ENCODE measurements around the gene TMEM184A.

TMEM184A gene

GRCh38 chr7:1555813-1556543 lies at the start of gene TMEM184A:
Gene TMEM184A, minus strand, starts transcription at chr7:1556205. Its CDS starts 721 bp downstream, at chr7:1555484.
- DNase-seq (ENCODE audit: low spot score) = no peak

- DNase-seq (ENCODE audit: low spot score) = no peak
Observed at GRCh38 chr7:1604383-1604782, 48.4 kb upstream of the TMEM184A start.

GRCh38 chr7:1603346-1604225 lies 47.6 kb upstream of the TMEM184A start:
- no peak for DNase-seq (ENCODE audit: low spot score)

DNA sequence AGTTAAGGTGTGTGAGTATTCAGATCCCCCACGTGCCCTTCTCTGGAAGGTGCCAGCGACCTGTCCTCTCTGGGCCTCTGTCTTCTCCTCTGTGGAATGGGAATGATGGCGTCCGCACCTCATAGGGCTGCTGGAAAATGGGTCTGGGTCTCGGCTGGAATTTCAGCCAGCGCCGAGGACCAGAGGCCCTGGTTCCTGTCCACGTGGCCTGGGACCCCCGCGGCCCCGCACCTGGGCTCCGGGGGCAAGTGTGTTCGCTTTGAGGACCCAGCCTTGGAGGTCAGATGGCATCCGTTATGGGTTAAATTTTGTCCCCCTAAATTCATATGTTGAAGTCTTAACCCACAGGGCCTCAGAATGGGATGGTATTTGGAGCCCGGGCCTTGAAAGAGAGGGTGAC lies 46.4 kb upstream of the TMEM184A start:
- no peak for DNase-seq (ENCODE audit: low spot score)

DNA sequence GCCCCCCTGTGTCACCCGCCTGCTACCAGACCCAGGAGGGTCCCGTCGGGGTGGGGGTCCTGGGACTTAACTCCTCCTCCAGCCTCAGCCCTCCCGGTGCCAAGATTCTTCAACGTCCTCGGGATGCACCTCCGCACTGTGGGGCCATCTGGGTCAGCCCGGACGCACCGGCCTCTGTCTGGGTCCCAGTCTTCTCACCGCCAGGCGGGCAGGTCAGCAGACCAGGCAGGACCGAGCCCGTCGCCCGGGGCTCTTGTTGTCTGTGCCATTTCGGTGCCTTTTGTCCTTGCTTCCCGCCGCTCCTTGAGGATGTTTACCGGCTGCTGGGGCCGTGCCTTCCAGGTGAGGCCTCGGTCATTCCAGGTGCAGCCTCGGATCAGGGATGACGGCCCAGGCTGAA lies 46.0 kb upstream of the TMEM184A start:
- no peak for DNase-seq (ENCODE audit: low spot score)

- no peak for DNase-seq (ENCODE audit: low spot score)
Observed at GRCh38 chr7:1599640-1600395, 43.8 kb upstream of the TMEM184A start.

DNA sequence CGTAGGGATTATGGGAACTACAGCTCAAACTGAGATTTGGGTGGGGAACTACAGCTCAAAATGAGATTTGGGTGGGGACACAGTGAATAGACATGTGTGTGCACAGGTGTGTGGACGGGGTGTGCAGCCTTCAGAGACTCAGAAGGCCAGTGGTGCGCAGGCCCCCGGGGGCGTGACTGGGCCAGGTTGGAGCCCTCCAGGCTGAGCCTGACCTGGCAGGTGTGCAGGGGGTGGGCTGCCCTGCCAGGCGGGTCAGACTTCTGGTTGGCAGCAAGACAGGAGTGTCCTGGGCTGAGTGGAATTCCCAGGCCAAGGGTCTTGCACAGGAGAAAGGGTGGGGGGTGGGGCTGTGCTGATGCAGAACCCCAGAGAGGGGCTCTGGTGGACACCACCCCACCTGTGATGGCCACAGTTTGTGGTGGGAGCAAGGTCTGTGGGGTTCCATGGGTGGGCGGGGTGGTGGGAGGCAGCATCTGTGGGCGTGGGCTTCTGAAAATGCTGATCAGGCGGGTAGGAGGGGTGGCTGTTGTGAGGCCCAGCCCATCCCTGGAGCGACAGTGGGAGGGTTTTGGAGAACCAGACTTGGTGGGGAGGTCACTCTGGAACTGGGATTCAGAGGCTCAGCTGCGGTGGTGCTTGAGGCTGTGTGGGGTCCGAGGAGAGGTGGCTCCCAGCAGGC lies 43.1 kb upstream of the TMEM184A start:
- DNase-seq (ENCODE audit: low spot score) = no peak

DNA sequence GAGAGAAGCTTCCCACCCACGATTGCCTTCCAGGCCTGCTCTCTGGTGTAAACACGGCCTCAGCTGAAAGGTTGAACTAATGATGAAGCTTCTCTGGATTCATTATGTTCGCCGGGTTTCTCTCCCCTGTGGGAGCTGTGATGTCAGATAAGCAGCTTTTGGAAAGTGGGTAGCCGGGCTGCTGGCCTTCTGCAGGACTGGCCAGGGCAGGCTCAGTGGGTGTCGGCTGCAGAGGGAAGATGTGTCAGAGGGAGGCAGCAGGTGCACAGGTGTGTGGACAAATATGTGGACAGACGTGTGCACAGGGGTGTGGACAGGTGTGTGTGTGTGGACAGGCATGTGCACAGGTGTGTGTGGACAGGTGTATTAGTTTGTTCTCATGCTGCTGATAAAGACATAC lies 42.3 kb upstream of the TMEM184A start:
- no peak for DNase-seq (ENCODE audit: low spot score)

DNA sequence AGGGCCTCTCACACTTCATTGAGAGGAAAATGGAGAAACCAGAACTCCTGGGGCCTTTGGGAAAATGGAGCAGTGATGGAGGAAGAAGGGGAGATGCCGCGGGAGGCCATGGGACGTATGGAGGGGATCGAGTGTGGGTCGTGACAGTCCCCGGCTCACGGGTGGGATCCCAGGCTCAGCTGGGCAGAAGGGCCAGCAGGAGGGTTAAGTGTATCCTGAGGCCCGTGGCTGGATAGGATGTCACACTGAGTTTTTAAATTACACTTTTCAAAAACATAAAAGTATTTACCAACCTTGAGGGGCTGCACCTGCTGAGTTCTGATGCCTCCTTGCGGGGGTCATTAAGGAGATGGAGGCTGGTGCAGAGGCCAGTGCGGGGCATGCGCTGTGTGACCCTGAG lies 41.8 kb upstream of the TMEM184A start:
- no peak for DNase-seq (ENCODE audit: low spot score)

DNA sequence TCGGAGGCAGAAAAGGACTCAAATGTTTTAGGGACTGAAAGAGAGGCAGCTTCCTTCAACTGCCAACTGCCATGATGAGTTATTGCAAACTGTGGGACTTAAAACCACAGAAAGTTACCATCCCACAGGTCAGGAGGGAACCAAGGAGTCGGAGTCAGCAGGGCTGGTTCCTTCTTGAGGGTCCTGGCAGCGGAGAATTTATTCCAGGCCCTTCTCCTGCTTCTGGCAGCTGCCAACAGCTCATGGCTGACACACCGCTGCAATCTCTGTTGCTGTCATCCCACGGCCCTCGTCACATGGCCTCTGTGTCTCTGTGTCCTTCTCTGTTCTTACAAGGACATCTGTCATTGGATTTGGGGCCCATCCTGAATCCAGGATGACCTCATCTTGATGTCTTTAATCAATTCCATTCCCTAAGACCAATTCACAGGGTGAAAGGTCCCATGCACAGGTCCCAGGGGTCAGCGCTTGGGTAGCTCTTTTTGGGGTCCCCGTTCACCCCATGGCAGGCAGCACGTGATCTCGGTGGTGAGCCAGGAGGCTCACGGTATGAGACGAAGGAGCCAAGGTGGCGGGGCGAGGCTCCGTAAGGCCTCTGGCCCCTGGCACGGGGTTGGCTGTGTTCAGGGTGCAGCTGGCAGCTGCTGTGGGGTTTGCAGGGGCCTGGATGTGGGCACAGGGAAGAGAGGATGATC lies 41.2 kb upstream of the TMEM184A start:
- DNase-seq (ENCODE audit: low spot score) = no peak

- no peak for DNase-seq (ENCODE audit: low spot score)
Observed at GRCh38 chr7:1596181-1597043, 40.4 kb upstream of the TMEM184A start.

- no peak for DNase-seq (ENCODE audit: low spot score)
Observed at GRCh38 chr7:1595636-1596035, 39.6 kb upstream of the TMEM184A start.

GRCh38 chr7:1595027-1595426 lies 39.0 kb upstream of the TMEM184A start:
- DNase-seq (ENCODE audit: low spot score) = no peak

GRCh38 chr7:1593904-1594421 lies 38.0 kb upstream of the TMEM184A start:
- DNase-seq (ENCODE audit: low spot score) = no peak

DNA sequence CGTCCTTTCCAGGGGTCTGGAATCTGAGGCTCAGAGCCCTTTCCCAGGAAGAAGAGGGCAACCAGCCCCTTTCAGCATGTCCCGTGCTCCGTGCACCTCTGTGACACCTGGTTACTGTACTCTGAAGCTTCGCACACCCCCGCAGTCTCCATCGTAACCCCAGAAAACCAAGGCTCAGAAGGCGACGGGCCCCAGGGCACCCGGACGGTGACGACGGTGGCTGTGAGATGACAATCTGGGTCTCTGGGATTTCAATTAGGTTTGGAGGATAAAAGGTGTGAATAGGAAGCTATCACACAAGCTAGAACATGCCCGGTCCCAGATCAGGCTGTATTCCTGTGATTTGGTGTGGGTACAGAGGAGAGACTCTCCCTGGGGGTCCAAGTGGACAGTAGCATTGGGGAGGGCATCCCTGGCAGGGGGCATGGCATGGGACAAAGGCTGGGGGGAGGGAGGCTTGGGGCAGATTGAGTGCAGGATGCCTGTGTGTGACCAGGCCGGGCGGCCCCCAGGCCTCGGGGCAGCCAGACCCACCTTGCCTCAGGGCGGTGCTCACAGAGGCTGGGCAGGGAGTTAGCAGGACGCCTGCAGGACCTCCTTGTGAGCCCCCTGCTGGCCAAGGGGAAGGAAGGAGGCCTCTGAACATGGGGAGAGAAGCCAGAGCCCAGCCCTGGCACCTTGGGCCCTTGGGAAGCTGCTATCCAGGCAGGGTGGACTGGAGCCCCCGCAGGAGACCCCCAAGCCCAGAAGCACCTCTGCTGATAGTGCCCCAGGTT lies 37.3 kb upstream of the TMEM184A start:
- DNase-seq (ENCODE audit: low spot score) = no peak

DNA sequence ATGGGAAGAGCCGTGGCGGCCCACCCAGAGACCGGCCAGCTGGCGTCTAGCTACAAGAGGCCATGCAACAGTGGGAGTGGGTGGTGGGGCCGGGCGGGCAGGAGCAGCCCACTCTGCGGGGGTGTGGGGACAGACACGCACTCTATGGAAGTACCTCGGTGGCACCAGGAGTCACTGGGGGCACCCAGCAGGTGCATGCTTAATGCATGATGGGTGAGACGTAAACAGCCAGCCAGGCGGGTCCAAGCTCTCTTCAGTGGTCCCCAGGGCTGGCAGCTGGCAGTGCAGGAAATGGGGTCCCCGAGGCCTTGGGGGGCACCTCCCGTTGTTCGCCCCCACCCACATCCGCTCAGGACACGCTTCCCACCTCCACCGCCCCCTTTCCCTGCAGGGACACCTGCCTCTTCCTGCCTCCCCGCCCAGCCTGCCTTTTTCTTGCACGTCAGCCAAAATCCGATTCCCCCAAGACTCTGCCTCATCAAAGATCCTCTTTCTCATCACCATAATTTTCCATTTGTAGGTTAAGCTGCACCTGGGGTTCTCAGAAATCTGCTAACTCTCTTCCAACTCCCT lies 36.4 kb upstream of the TMEM184A start:
- DNase-seq (ENCODE audit: low spot score) = no peak

GRCh38 chr7:1591876-1592275 lies 35.9 kb upstream of the TMEM184A start:
- no peak for DNase-seq (ENCODE audit: low spot score)

DNA sequence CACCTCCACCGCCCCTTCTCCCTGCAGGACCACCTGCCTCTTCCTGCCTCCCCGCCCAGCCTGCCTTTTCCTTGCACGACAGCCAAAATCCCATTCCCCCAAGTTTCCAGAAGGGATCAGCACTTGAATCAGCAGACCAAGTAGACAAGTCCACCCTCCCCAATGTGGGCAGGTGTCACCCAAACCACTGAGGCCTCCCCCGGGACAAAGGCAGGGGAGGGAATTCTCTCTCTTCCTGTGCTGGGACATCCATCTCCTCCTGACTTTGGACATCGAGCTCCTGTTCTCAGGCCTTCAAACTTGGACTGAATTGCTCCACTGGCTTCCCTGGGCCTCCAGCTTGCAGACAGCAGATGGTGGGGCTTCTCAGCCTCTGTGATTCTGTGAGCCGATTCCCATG lies 35.4 kb upstream of the TMEM184A start:
- no peak for DNase-seq (ENCODE audit: low spot score)

- DNase-seq (ENCODE audit: low spot score) = no peak
Observed at GRCh38 chr7:1590887-1591286, 34.9 kb upstream of the TMEM184A start.
